HepG2 (cell line): ENCODE measurements around the gene CHADL. TPM values are rescaled to one million over a fixed set of nuclear protein-coding genes. Genes with fewer than 3 reads are reported as not detected.

Experiments used
- FOXJ3 ChIP-seq: sonication (generic); formaldehyde crosslinking; IDR thresholded peaks from 2 replicates; pipeline ENCODE4 v1.4.0; 2020; ENCODE audit warnings: missing genetic modification reagents, mild to moderate bottlenecking, borderline replicate concordance
- JUNB ChIP-seq: sonication (generic); formaldehyde crosslinking; IDR thresholded peaks from 2 replicates; pipeline ENCODE4 v1.8.0; 2022; ENCODE audit warnings: missing genetic modification reagents, mild to moderate bottlenecking, borderline replicate concordance
- SCMH1 ChIP-seq: sonication (generic); formaldehyde crosslinking; IDR thresholded peaks from 2 replicates; pipeline ENCODE4 v1.9.0; 2021; ENCODE audit warnings: missing genetic modification reagents, mild to moderate bottlenecking, borderline replicate concordance
- SRF ChIP-seq: IDR thresholded peaks from 2 replicates; pipeline ENCODE4 v1.6.1; 2011; ENCODE audit warnings: mild to moderate bottlenecking, low read depth, low read length, moderate library complexity
- THAP9 ChIP-seq: sonication (generic); formaldehyde crosslinking; IDR thresholded peaks from 2 replicates; pipeline ENCODE4; 2020; ENCODE audit warnings: missing genetic modification reagents, mild to moderate bottlenecking, borderline replicate concordance
- ZBTB40 ChIP-seq, 2 experiments: fragments of 450-650 bp in 1 of 2; sonication (generic) in 1 of 2; formaldehyde crosslinking in 1 of 2; IDR thresholded peaks; 2 replicates each; pipeline versions ENCODE4 v1.6.1 to v1.8.0; 2016 to 2022; ENCODE audit warnings: antibody characterized with exemption in 1 of 2, mild to moderate bottlenecking in 1 of 2, missing genetic modification reagents in 1 of 2
- ZNF136 ChIP-seq: sonication (generic); formaldehyde crosslinking; IDR thresholded peaks from 2 replicates; pipeline ENCODE4 v1.8.1; 2022; ENCODE audit warnings: low read depth, mild to moderate bottlenecking, moderate library complexity, missing genetic modification reagents
- ZNF251 ChIP-seq: sonication (generic); formaldehyde crosslinking; IDR thresholded peaks from 2 replicates; pipeline ENCODE4 v1.9.0; 2021; ENCODE audit warnings: mild to moderate bottlenecking, missing genetic modification reagents
- ZNF441 ChIP-seq: sonication (generic); formaldehyde crosslinking; IDR thresholded peaks from 2 replicates; pipeline ENCODE4 v1.7.0; 2021; ENCODE audit warnings: missing genetic modification reagents, borderline replicate concordance
- ZNF652 ChIP-seq: IDR thresholded peaks from 2 replicates; pipeline ENCODE4 v1.6.1; 2016; ENCODE audit warnings: low read depth, borderline replicate concordance
- ZNF710 ChIP-seq: sonication (generic); formaldehyde crosslinking; IDR thresholded peaks from 2 replicates; pipeline ENCODE4 v1.5.0; 2020; ENCODE audit warnings: mild to moderate bottlenecking, missing genetic modification reagents, borderline replicate concordance
- polyA plus RNA-seq, 8 experiments: library from polyadenylated mRNA; depleted of rRNA in 3 of 8; stranded (reverse) in 7 of 8; unstranded in 1 of 8; fragments of >200 nt; fragmentation: Illumina TruSeq in 4 of 8; extraction: Trizol in 4 of 8; gene quantifications; 2 replicates each; pipeline versions ENCODE4 v1.2.1 to v1.2.3, GENCODE V29; 2011 to 2016; ENCODE audit warnings: low read depth in 4 of 8, missing spikeins in 1 of 8, mixed read lengths in 1 of 8; ENCODE audit not compliant: insufficient read depth in 1 of 8
- total RNA-seq, 5 experiments: library from RNA; depleted of rRNA; stranded (reverse); fragments of >200 nt; fragmentation: Illumina TruSeq; extraction: Trizol; gene quantifications; 2 replicates each; pipeline ENCODE4 v1.2.3, GENCODE V29; 2016; ENCODE audit warnings: low read depth in 1 of 5

The CHADL gene
- total and polyA plus RNA-seq, 2 of the 13 experiments (the other 11 are each of a cell fraction or from before 2014, with no cell fraction given): 2.8 to 8.1 TPM

- no peak for TF ChIP-seq ZBTB40 (IDR thresholded peaks at IDR 0.05)
- TF ChIP-seq ZBTB40 (CRISPR knock-in tag; IDR thresholded peaks at IDR 0.05): peak; percentile 61; the same call in 1 of the 2 replicates
- TF ChIP-seq ZNF441 (CRISPR knock-in tag): no peak
- no peak for TF ChIP-seq ZNF251 (CRISPR knock-in tag)
- TF ChIP-seq SCMH1 (CRISPR knock-in tag): no peak
- no peak for TF ChIP-seq ZNF652 (CRISPR knock-in tag)
- TF ChIP-seq JUNB (CRISPR knock-in tag): no peak
- no peak for TF ChIP-seq ZNF136 (CRISPR knock-in tag)
- TF ChIP-seq FOXJ3 (CRISPR knock-in tag): no peak
- no peak for TF ChIP-seq SRF
- no peak; the same call in 1 of the 2 replicates for TF ChIP-seq ZNF710 (CRISPR knock-in tag)
- no peak for TF ChIP-seq THAP9 (CRISPR knock-in tag)
Observed at GRCh38 chr22:41197038-41197972, 43.4 kb downstream of the CHADL start (continued).
